Measurements from ENCODE around the gene DGCR6L.
A peak's percentile ranks its signal among the peaks of the same experiment; 100 is the strongest.
"Not testable (repeated sequence)": the region's sequence is repeated elsewhere in the genome, so short reads cannot be mapped to it uniquely, and the experiment has no call there.

The DGCR6L gene

GRCh38 chr22:20308806-20309650, 10.8 kb downstream of the DGCR6L start:
- not testable (repeated sequence) for DNase-seq

- not testable (repeated sequence) for DNase-seq
Observed at GRCh38 chr22:20307448-20308447, 12.1 kb downstream of the DGCR6L start.

- DNase-seq, result not testable (repeated sequence)
Observed at GRCh38 chr22:20306646-20307447, 13.0 kb downstream of the DGCR6L start.

GRCh38 chr22:20305894-20306645, 13.8 kb downstream of the DGCR6L start:
- no peak for DNase-seq

- not testable (repeated sequence) for DNase-seq
Observed at GRCh38 chr22:20305230-20305893, 14.5 kb downstream of the DGCR6L start.

DNA sequence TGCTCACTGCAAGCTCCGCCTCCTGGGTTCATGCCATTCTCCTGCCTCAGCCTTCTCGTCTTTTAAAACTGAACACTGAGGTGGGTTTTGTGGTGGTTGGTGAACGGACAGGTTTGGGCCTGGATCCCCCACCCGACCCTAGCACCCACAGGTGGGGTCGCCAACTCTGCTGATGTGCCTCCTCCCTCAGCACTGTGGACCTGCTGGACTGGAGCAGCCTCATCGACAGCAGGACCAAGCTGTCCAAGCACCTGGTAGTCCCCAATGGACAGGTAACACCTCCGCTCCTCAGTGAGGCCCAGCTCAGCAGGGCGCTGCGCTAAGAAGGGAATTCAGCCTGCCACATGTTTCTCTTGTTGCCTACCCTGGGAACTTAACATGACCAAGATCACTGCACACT, 15.2 kb downstream of the DGCR6L start:
- no peak for DNase-seq

DNA sequence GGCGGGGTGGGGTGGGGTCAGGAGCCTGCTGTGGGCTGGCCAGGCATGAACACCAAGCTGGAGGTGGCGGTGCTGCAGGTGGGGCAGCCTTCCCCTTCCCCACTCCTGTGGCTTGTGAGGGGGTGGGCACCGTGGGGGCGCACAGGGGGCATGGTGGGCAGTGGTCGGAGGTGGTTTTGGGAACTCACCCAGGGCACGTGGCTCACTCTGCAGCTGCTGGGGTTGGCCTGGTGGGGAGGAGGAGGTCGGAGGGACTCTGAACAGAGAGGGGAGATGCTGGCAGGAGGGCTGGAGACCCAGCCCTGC, 16.7 kb downstream of the DGCR6L start:
- DNase-seq, result not testable (repeated sequence)

- DNase-seq, result no peak
Observed at GRCh38 chr22:20302438-20303228, 17.2 kb downstream of the DGCR6L start.

GRCh38 chr22:20299746-20300136, 20.1 kb downstream of the DGCR6L start:
- no peak for DNase-seq

DNA sequence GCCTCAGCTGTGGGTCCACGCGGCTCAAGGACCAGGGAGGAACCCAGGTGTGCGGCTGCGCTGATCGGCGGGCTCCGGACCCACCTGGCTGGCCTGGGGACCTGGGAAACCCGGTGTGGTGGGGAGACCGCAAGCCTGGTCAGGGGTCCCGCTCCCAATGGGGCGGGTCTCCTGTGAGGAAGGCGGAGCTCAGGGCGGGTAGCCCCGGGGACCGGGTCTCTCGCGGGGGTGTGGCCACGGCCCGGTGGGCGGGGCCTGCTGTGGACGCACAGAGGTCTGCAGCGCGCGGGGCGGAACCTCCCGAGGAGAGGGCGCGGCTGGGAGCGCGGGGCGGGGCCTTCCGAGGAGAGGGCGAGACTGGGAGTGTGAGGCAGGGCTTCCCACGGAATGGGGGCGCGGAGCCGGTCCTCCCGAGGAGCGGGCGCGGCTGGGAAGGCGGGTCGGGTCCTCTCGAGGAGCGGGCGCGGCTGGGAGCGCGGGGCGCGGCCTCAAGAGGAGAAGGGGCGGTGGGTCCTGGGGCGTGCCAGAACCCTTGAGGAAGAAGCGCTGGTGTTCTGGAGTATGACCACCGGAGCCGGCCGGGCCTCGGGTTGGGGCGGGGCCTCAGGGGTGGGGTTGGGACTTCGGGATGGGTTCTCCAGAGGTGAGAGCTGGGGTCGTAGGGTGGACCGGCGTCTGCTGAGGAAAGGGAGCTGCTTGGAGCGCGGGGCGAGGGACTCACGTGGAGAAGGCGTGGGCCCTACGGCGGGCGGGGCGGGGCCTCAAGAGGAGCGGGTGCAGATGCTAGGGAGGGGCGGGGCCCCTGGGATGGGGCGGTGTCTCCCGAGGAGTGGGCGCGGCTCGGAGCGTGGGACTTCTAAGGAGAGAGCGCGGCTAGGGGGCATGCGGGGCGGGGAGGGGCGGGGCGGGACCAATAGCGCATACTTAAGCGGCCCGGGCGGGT, 20.8 kb downstream of the DGCR6L start:
- DNase-seq, result peak; percentile 62

DNA sequence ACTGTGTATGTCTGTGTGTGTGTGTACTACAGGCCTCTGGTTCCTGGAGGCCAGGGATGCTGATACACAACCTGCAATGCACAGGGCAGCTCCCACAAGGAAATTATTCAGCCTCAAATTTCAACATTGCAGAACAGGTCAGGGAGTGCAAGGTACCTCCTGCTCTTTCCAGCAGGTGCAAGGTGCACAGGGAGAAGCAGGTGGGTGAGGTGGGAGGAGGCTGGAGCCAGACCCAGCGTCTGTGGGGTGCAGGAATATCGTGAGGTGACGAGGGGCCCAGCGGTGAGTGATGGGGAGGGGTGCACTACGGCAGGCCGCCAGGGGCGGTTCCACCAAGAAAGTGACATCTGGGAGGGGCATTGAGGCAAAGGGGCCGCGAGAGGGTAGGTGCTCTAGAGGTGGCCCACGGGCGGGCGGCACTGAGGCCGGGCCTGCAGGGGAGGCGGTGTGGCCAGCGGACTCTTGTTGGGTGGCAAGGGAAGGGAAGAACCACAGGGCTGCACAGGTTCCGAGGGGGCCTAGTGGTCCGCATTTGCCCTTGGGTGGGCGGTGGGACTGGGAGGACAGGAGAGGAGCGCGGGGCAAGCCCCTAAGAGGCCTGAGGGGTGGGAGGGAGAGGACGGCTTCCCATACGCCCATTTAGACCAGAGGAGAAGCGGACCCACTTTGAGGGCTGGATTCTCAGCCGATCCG, 21.6 kb downstream of the DGCR6L start:
- no peak for DNase-seq

DNA sequence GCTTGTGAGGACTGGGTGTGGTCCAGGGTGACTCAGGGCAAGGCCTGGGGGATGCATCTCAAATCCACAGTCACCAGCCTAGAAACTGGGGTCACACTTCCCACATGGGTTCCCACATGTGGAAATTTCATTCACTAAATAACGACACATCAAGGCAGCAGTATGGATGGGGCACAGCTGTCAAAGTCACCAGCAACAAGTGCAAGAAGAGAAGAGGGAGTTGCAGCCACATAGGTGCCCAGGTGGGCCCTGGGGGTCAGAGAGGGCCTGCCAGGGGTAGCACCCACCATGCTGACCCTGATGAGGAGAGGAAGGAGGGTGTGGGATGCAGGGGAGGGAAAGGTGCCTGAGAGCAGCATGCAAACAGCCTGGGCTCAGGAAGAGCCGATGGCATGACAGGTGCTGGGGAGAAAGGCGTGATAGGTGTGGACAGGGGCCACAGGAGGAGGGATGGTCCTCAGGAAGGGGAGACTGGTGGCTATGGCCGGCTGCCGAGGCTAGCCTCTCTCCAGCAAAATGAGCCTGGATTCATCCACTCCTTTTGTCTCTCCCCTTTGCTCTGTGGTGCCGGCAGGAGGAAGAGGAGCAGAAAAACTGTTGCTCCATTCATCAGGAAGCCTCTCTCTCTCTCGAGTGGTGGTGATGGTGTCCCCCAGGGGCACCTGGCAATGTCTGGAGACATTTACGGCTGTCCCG, 22.3 kb downstream of the DGCR6L start:
- no peak for DNase-seq

DNA sequence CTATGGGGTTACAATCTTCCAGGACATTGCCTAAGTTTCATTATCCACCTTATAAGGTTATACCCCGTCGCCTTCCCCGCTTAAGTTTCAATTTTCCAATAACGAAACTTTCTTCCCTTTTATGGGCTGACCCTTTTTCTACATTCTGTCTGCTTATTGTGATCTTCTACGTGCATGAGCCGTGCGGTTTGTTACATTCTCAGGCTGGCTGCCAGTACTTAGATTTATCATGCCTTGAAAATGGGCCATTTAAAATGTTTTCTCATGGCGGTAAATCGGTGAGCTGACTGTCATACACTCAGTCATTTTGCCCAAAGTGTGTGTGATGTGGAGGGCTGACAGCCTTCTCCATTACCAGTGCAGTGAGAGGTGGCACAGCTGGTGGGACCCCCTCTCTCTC, 23.3 kb downstream of the DGCR6L start:
- DNase-seq, result peak; percentile 14

- DNase-seq, result no peak
Observed at GRCh38 chr22:20295262-20296064, 24.4 kb downstream of the DGCR6L start.

DNA sequence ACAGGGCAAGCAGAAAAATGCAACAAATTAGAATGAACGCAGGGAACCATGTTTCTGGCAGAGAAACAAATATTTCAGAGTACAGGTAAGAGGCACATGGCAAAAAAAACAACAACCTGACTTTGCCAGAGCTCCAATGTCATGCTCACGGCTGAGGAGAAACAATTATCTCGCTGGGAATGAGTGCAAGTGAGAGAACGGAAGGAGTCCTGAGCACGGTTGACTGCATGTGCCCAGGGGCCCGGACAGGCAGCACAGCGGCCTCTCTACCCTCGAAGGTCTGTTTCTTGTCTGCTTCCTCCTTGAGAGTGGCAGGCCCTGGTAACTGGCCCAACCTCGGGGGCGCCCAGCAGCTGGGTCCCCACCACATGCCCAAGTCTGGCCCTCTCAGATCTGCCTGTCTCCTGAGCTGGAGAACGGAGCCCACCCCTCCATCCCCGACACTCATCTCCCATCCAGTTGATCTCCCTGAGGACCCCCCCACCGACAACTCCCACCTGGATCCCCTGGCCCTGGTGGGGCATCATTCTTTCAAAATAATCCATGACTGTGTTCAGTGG, 27.1 kb downstream of the DGCR6L start:
- DNase-seq, result no peak

GRCh38 chr22:20292108-20292507, 27.8 kb downstream of the DGCR6L start:
- no peak for DNase-seq

DNA sequence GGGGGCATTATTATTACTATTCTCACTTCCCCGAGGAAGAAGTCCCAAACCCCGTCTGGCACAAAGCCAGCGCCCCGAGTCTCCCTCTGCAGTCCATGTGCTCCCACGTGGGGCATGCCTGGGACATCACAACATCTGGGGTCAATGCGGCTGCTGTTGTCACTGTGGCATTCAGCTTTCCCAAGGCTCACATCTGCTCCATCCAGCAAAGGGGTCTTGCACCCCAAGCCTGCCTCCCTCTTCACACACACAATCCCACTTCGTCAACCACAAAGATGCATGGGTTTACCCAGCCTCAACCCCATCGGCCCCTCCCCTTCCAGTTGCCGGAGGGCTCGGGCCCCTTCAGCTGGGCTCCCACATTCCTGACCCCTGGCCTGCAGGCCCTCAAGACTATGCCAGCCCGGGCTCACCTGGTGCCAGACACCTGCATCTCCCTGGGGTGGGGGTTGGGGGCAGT, 28.2 kb downstream of the DGCR6L start:
- DNase-seq, result no peak
